Measurements from ENCODE around the gene AMN1. TPM values are rescaled to one million over a fixed set of nuclear protein-coding genes. Genes with fewer than 3 reads are reported as not detected.
"Not testable (repeated sequence)": the region's sequence is repeated elsewhere in the genome, so short reads cannot be mapped to it uniquely, and the experiment has no call there.

Gene AMN1
- total RNA-seq, 1 donor from 2014 or later = 21.7 TPM

GRCh38 chr12:31733549-31734432 lies 5.0 kb upstream of the AMN1 start:
- not testable (repeated sequence) for DNase-seq

- no peak for DNase-seq
Measured at GRCh38 chr12:31732926-31733548, 4.2 kb upstream of the AMN1 start.

GRCh38 chr12:31731203-31731602 lies 2.4 kb upstream of the AMN1 start:
- DNase-seq = not testable (repeated sequence)

- DNase-seq = no peak
Measured at GRCh38 chr12:31729705-31730104, 884 bp upstream of the AMN1 start.

- DNase-seq = no peak
Measured at GRCh38 chr12:31728289-31728916, 418 bp downstream of the AMN1 start.

GRCh38 chr12:31727192-31727591 lies 1.6 kb downstream of the AMN1 start:
- DNase-seq = no peak

- no peak for DNase-seq
Measured at GRCh38 chr12:31726575-31726974, 2.2 kb downstream of the AMN1 start.

- DNase-seq = no peak
Measured at GRCh38 chr12:31724557-31724956, 4.3 kb downstream of the AMN1 start.

GRCh38 chr12:31722580-31722979 lies 6.2 kb downstream of the AMN1 start:
- no peak for DNase-seq

GRCh38 chr12:31718542-31719198 lies 10.2 kb downstream of the AMN1 start:
- not testable (repeated sequence) for DNase-seq

GRCh38 chr12:31716998-31717397 lies 11.8 kb downstream of the AMN1 start:
- not testable (repeated sequence) for DNase-seq

- DNase-seq = no peak
Measured at GRCh38 chr12:31715283-31715825, 13.5 kb downstream of the AMN1 start.

GRCh38 chr12:31714406-31715271 lies 14.2 kb downstream of the AMN1 start:
- DNase-seq = no peak

- no peak for DNase-seq
Measured at GRCh38 chr12:31712877-31713276, 15.9 kb downstream of the AMN1 start.

GRCh38 chr12:31710021-31710818 lies 18.6 kb downstream of the AMN1 start:
- no peak for DNase-seq

- DNase-seq = not testable (repeated sequence)
Measured at GRCh38 chr12:31708118-31708517, 20.7 kb downstream of the AMN1 start.

GRCh38 chr12:31705621-31706020 lies 23.2 kb downstream of the AMN1 start:
- no peak for DNase-seq

- DNase-seq = no peak
Measured at GRCh38 chr12:31702047-31702446, 26.8 kb downstream of the AMN1 start.

- DNase-seq = not testable (repeated sequence)
Measured at GRCh38 chr12:31689921-31690320, 38.9 kb downstream of the AMN1 start.

GRCh38 chr12:31687101-31687527 lies 41.7 kb downstream of the AMN1 start:
- DNase-seq = no peak

Measured in tongue (tissue), 2 donors.